GM21786 (cell line): Measurements from ENCODE around the gene SERAC1.

Experiments
- ATAC-seq: cut with Tn5 transposase; IDR thresholded peaks from one replicate; pipeline ENCODE4 v1.9.1; 2021; ENCODE audit not compliant: unreplicated experiment

Gene SERAC1

GRCh38 chr6:158124288-158124687 is 43.8 kb downstream of the SERAC1 start:
- no peak for ATAC-seq

- ATAC-seq, result no peak
Observed at GRCh38 chr6:158122048-158122447, 46.0 kb downstream of the SERAC1 start.

GRCh38 chr6:158121335-158121734 is 46.7 kb downstream of the SERAC1 start:
- no peak for ATAC-seq

- ATAC-seq, result no peak
Observed at GRCh38 chr6:158118886-158119285, 49.2 kb downstream of the SERAC1 start.

- no peak for ATAC-seq
Observed at GRCh38 chr6:158115508-158115907, 52.6 kb downstream of the SERAC1 start.

- no peak for ATAC-seq
Observed at GRCh38 chr6:158115102-158115501, 53.0 kb downstream of the SERAC1 start.

- no peak for ATAC-seq
Observed at GRCh38 chr6:158113802-158114201, 54.3 kb downstream of the SERAC1 start.

GRCh38 chr6:158111987-158112386 is 56.1 kb downstream of the SERAC1 start:
- ATAC-seq, result no peak

GRCh38 chr6:158110986-158111385 is 57.1 kb downstream of the SERAC1 start:
- no peak for ATAC-seq

GRCh38 chr6:158109748-158110147 is 58.3 kb downstream of the SERAC1 start:
- no peak for ATAC-seq

- no peak for ATAC-seq
Observed at GRCh38 chr6:158104696-158105095, 63.4 kb downstream of the SERAC1 start.

- no peak for ATAC-seq
Observed at GRCh38 chr6:158103228-158103627, 64.8 kb downstream of the SERAC1 start.

GRCh38 chr6:158095671-158096070 is 72.4 kb downstream of the SERAC1 start:
- ATAC-seq, result no peak

GRCh38 chr6:158095031-158095430 is 73.0 kb downstream of the SERAC1 start:
- ATAC-seq, result no peak

- no peak for ATAC-seq
Observed at GRCh38 chr6:158092806-158093205, 75.3 kb downstream of the SERAC1 start.

GRCh38 chr6:158087224-158087867 is 80.7 kb downstream of the SERAC1 start:
- no peak for ATAC-seq

GRCh38 chr6:158086504-158087223 is 81.4 kb downstream of the SERAC1 start:
- ATAC-seq, result no peak

- no peak for ATAC-seq
Observed at GRCh38 chr6:158086054-158086503, 82.0 kb downstream of the SERAC1 start.

- ATAC-seq, result no peak
Observed at GRCh38 chr6:158085261-158086053, 82.6 kb downstream of the SERAC1 start.

- no peak for ATAC-seq
Observed at GRCh38 chr6:158083455-158084325, 84.4 kb downstream of the SERAC1 start.

GRCh38 chr6:158081657-158081935 is 86.5 kb downstream of the SERAC1 start:
- no peak for ATAC-seq
